ENCODE measurements around the gene TMEM176B. TPM values are rescaled to one million over a fixed set of nuclear protein-coding genes. Genes with fewer than 3 reads are reported as not detected.

The TMEM176B gene
- total RNA-seq, 2 experiments from 2014 or later = not detected

DNA sequence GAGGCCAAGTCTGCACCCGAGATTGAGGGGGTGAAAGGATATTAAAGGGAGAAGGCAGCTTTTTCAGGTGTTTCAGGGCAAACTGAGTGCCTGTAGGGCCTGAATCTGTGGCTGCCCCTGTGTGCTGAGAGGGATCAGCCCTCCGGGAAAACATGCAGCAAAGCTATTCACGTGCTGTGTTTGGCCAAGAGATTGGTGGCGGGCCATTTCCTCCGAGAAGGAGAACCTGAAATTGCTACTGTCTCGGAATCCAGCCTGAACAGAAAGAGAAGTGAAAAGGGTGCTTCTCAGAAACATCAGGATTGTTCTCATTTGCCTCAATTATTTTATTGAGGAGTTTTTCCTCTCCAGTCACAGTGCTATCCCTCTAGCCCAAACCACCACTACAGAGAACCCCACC is 46.9 kb downstream of the TMEM176B start:
- TF ChIP-seq, protein P1, sequence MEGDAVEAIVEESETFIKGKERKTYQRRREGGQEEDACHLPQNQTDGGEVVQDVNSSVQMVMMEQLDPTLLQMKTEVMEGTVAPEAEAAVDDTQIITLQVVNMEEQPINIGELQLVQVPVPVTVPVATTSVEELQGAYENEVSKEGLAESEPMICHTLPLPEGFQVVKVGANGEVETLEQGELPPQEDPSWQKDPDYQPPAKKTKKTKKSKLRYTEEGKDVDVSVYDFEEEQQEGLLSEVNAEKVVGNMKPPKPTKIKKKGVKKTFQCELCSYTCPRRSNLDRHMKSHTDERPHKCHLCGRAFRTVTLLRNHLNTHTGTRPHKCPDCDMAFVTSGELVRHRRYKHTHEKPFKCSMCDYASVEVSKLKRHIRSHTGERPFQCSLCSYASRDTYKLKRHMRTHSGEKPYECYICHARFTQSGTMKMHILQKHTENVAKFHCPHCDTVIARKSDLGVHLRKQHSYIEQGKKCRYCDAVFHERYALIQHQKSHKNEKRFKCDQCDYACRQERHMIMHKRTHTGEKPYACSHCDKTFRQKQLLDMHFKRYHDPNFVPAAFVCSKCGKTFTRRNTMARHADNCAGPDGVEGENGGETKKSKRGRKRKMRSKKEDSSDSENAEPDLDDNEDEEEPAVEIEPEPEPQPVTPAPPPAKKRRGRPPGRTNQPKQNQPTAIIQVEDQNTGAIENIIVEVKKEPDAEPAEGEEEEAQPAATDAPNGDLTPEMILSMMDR (IDR thresholded peaks at IDR 0.05) = no peak
- CTCF ChIA-PET = no interaction called here
- H3K4me1 Mint-ChIP-seq (ENCODE audit: low read depth) = peaks cover 88% of the 10 kb centered on the region
- Histone ChIP-seq H3K9me3 (ENCODE audit: control insufficient read depth in 1 of 2, insufficient read depth in 1 of 2, low read length in 2 of 2) (no peaks in the 10 kb centered on the region), H3K4me1 (ENCODE audit: insufficient read depth, low read length) (peaks cover 74% of the 10 kb centered on the region), H3K36me3 (ENCODE audit: insufficient read depth, low read length) (no peaks in the 10 kb centered on the region), H3K27me3 (ENCODE audit: control insufficient read depth in 1 of 2, insufficient read depth in 2 of 2, low read length in 2 of 2) (no peaks in the 10 kb centered on the region), H3K27ac (ENCODE audit: low read depth in 1 of 2, low read length in 2 of 2) (peak overlapping the region; percentile 66 to 72), H3K4me3 (ENCODE audit: low read length) (no peak overlapping the region)
- peak overlapping the region; percentile 99 for H3K27ac Mint-ChIP-seq
- peaks cover 7% of the 10 kb centered on the region for H3K36me3 Mint-ChIP-seq (ENCODE audit: low read depth)
- peak overlapping the region; percentile 34 for H3K4me3 Mint-ChIP-seq
- peaks cover 5% of the 10 kb centered on the region for H3K27me3 Mint-ChIP-seq
- DNase-seq (no peak), ATAC-seq (ENCODE audit: poor library complexity) (no peak)
- POLR2A ChIA-PET = interaction anchor here (0.7 to 5.2 kb wide), 4 partner anchors 9 to 122 kb away, joined by 3 to 120 read pairs (median 53); partner anchors contain the start of genes GIMAP1 and GIMAP6
- intact Hi-C loops (cut with DNase I, micrococcal nuclease) = loop anchor here (5.0 to 10.0 kb wide), 2 partner anchors 36 to 398 kb away; partner anchors contain the start of gene GIMAP1 (in 1 of the 2)
- H3K9me3 Mint-ChIP-seq = peaks cover 2% of the 10 kb centered on the region

DNA sequence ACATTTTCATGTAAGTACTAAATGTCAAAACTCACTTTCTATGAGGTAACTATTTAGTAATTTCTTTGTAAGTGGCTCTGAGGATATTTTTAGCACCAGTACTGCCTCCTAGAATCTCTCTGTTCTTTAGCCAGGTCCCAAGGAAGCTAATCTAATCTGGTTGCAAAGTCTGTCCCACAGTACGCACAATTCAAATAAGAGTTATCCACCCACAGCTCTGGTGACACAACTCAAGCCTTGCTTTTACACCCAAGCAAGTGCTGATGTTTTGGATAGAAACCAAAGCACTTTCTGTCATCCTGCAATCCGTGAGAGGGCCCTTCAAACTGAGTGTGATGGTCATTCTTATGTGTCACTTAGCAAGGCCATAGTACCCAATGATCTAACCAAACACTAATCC is 48.5 kb downstream of the TMEM176B start:
- Mint-ChIP-seq H3K27ac (peak overlapping the region; percentile 99), H3K4me1 (ENCODE audit: low read depth) (peaks cover 92% of the 10 kb centered on the region), H3K36me3 (ENCODE audit: low read depth) (peaks cover 7% of the 10 kb centered on the region), H3K9me3 (peaks cover 2% of the 10 kb centered on the region), H3K4me3 (peak overlapping the region; percentile 48), H3K27me3 (peaks cover 5% of the 10 kb centered on the region)
- no peak for ATAC-seq (ENCODE audit: poor library complexity)
- intact Hi-C loops (cut with DNase I, micrococcal nuclease) = loop anchor here (5.0 to 10.0 kb wide), 2 partner anchors 34 to 397 kb away; partner anchors contain the start of gene GIMAP1 (in 1 of the 2)
- TF ChIP-seq, protein P1 (IDR thresholded peaks at IDR 0.05) = no peak
- Histone ChIP-seq H3K4me3 (ENCODE audit: low read length) (no peak overlapping the region), H3K27ac (ENCODE audit: low read depth in 1 of 2, low read length in 2 of 2) (peak overlapping the region in 1 of 2 donors; percentile 8), H3K9me3 (ENCODE audit: control insufficient read depth in 1 of 2, insufficient read depth in 1 of 2, low read length in 2 of 2) (peaks cover 0 to 4% of the 10 kb centered on the region in 2 experiments), H3K4me1 (ENCODE audit: insufficient read depth, low read length) (peaks cover 89% of the 10 kb centered on the region), H3K36me3 (ENCODE audit: insufficient read depth, low read length) (no peaks in the 10 kb centered on the region), H3K27me3 (ENCODE audit: control insufficient read depth in 1 of 2, insufficient read depth in 2 of 2, low read length in 2 of 2) (no peaks in the 10 kb centered on the region)
- no peak for DNase-seq
- CTCF ChIA-PET = interaction anchor here (1.0 kb wide), 1 partner anchor 36 kb away, joined by 3 read pairs; the partner anchor contains the start of gene GIMAP1
- POLR2A ChIA-PET = interaction anchor here (1.0 to 1.2 kb wide), 2 partner anchors 36 to 187 kb away, joined by 3 to 4 read pairs; partner anchors contain the start of gene GIMAP1

DNA sequence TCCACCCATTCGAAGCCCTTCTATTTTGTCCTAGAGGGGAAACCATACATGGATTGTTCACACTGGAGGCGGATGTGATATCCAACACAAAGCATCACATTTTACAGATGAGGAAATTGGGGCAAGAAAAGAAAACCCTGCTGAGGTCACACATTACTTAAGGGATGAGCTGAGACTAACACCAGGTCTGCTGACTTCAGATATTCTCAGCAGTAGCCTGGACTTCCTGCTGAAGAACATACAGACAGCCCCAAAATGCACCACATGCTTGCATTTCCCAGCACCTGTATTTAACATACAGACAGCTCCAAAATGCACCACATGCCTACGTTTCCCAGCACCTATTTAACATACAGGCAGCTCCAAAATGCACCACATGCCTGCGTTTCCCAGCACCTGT is 51.8 kb downstream of the TMEM176B start:
- intact Hi-C loops (cut with DNase I, micrococcal nuclease) = no loop called here
- Histone ChIP-seq H3K36me3 (ENCODE audit: insufficient read depth, low read length) (peaks cover 20% of the 10 kb centered on the region), H3K27ac (ENCODE audit: low read depth in 1 of 2, low read length in 2 of 2) (peak overlapping the region; percentile 65 to 69), H3K27me3 (ENCODE audit: control insufficient read depth in 1 of 2, insufficient read depth in 2 of 2, low read length in 2 of 2) (no peaks in the 10 kb centered on the region), H3K9me3 (ENCODE audit: control insufficient read depth in 1 of 2, insufficient read depth in 1 of 2, low read length in 2 of 2) (peaks cover 0 to 4% of the 10 kb centered on the region in 2 experiments), H3K4me1 (ENCODE audit: insufficient read depth, low read length) (peaks cover 93% of the 10 kb centered on the region), H3K4me3 (ENCODE audit: low read length) (peak overlapping the region; percentile 31)
- H3K36me3 Mint-ChIP-seq (ENCODE audit: low read depth) = peaks cover 28% of the 10 kb centered on the region
- H3K27me3 Mint-ChIP-seq = no peaks in the 10 kb centered on the region
- no peaks in the 10 kb centered on the region for H3K9me3 Mint-ChIP-seq
- peak overlapping the region; percentile 87 for H3K27ac Mint-ChIP-seq
- ChIA-PET CTCF (no interaction called here), POLR2A (interaction anchor here (0.5 to 8.9 kb wide), 9 partner anchors 9 to 297 kb away, joined by 3 to 88 read pairs (median 10); partner anchors contain the start of genes GIMAP1, GIMAP4, GIMAP6 and GIMAP7)
- peak; percentile 61 for ATAC-seq (ENCODE audit: poor library complexity)
- peak overlapping the region; percentile 40 for H3K4me3 Mint-ChIP-seq
- TF ChIP-seq, protein P1 (IDR thresholded peaks at IDR 0.05) = no peak
- peak in 3 of 14 experiments; percentile 54 to 58 (median 57) for DNase-seq
- peaks cover 94% of the 10 kb centered on the region for H3K4me1 Mint-ChIP-seq (ENCODE audit: low read depth)
